ENCODE measurements around the gene VEZF1.

Gene VEZF1

DNA sequence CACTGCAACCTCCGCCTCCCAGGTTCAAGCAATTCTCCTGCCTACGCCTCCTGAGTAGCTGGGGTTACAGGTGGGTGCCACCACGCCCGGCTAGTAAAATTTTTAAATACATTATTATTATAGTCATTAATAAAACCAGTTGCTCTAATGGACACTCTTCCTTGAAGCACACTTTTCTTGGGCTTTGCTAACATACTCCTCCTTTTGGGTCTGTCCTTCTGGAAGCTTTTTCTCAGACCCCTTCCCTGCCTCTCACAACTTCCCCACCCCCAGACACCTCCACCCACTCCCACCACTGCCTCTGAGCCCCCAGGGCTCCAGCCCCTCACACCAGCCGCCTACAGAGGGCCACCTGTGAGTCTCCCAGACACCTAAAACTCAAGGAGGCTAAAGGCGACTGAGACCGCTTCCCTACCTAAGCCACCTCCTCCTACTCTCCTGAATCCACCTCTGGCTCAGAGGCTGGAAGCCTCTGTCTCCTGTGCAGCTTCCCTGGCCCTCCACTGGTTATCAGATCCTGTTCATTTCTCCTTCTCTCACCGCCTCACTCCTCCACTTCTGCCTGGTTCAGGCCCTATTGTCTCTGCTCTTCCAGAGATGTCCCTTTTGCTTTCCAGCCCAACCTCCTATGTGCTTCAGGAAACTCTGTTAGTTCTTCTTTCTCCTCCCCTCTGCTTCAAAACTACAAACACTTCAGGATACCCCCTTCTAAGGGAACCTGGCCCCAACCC, 30.8 kb downstream of the VEZF1 start:
- TF ChIP-seq, protein P1, sequence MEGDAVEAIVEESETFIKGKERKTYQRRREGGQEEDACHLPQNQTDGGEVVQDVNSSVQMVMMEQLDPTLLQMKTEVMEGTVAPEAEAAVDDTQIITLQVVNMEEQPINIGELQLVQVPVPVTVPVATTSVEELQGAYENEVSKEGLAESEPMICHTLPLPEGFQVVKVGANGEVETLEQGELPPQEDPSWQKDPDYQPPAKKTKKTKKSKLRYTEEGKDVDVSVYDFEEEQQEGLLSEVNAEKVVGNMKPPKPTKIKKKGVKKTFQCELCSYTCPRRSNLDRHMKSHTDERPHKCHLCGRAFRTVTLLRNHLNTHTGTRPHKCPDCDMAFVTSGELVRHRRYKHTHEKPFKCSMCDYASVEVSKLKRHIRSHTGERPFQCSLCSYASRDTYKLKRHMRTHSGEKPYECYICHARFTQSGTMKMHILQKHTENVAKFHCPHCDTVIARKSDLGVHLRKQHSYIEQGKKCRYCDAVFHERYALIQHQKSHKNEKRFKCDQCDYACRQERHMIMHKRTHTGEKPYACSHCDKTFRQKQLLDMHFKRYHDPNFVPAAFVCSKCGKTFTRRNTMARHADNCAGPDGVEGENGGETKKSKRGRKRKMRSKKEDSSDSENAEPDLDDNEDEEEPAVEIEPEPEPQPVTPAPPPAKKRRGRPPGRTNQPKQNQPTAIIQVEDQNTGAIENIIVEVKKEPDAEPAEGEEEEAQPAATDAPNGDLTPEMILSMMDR (IDR thresholded peaks at IDR 0.05): no peak
- no peak for DNase-seq
- Mint-ChIP-seq H3K9me3 (no peaks in the 10 kb centered on the region), H3K4me3 (peak overlapping the region; percentile 50), H3K4me1 (peaks cover 58% of the 10 kb centered on the region), H3K36me3 (ENCODE audit: low read depth) (no peaks in the 10 kb centered on the region), H3K27me3 (ENCODE audit: low read depth, poor library complexity) (peaks cover 19% of the 10 kb centered on the region), H3K27ac (no peak overlapping the region)

DNA sequence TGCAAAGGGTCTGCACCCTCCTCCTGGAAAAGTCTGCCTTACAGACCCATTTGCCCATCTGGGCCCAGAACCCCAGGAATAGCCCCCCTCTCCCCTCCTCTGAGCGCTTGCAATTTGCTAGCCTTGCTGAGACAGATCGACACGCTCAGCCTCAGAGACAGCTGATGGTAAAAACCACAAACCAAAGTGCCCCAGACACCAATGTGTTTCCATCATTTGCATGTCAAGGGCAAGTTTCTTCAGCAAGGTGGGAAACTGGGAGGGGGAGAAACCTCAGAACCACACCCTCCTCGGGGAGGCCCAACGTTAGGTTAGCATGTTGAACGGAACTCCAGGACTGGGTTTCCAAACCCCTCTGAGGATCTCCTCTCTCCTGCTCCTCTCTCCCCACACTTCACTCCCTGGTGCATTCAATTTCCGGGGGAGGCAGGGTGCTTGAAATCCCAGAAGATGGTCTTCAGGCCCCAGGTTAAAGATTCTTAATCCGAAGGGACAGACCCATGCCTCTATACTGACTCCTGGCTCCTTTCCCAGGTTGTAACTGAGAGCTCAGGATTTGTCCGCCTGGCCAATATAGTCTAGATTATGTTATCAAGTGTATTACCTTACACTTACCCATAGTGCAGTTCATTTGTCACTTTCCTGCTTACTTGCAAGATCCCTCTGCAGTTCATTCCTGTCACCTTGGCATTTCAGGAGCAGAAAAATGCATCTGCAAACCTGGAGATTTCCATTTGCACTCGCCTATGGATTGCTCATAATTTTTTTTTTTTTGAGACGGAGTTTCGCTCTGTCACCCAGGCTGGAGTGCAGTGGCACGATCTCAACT, 31.5 kb downstream of the VEZF1 start:
- H3K27ac Mint-ChIP-seq: no peak overlapping the region

DNA sequence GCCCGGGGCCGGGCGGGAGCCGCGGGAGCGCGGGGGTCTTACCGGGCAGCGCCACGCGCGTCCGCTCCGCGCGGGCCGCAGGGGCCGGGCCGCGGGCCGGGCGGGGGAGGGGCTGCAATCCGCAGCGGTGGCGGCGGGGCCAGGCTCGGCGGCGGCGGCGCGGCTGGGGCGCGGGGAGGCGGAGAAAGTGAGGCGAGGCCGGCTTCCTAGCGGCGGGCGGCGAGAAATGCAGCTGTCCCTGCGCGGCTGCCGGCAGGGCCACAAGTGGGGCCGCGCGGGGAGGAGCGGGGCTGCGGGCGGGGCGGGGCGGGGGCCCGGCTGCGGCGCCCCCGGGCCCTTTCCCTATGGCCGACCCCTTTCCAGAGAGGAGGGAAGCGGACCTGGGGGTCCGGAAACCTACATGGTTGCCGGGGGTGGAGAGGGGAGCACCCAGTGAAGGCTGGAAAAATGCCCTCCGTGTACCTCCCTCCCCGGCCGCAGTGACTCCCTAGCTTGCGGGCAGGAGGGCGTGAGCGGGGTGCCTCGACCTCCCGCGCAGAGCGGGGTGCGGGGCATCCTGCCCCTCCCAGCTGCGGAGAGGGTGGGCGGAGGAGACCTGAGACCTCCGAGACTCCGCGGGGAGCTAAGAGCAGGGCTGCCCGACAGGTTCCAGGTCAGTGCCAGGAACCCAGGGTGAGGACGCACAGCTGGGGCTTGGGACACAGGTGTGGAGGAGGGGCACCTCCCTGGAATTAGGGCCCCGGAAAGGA, 32.7 kb downstream of the VEZF1 start, which contains the start of gene CUEDC1:
Gene CUEDC1, minus strand, starts transcription at position 230 of the 749 bp plus-strand sequence. CDS start 69,848 bp downstream, outside the sequence.
- H3K4me1 Mint-ChIP-seq: peaks cover 70% of the 10 kb centered on the region
- H3K9me3 Mint-ChIP-seq: no peaks in the 10 kb centered on the region
- H3K27me3 Mint-ChIP-seq (ENCODE audit: low read depth, poor library complexity): peaks cover 19% of the 10 kb centered on the region
- H3K4me3 Mint-ChIP-seq: peak within 1 kb of the TSS; percentile 89
- peak; percentile 90 for DNase-seq
- TF ChIP-seq, protein P1 (IDR thresholded peaks at IDR 0.05): no peak
- no peaks in the 10 kb centered on the region for H3K36me3 Mint-ChIP-seq (ENCODE audit: low read depth)
- H3K27ac Mint-ChIP-seq: peak within 1 kb of the TSS; percentile 90

More for the DNA sequence above, 31.5 kb downstream of the VEZF1 start:
- no peaks in the 10 kb centered on the region for H3K9me3 Mint-ChIP-seq
- DNase-seq: no peak
- no peaks in the 10 kb centered on the region for H3K36me3 Mint-ChIP-seq (ENCODE audit: low read depth)
- TF ChIP-seq, protein P1 (IDR thresholded peaks at IDR 0.05): no peak
- peaks cover 19% of the 10 kb centered on the region for H3K27me3 Mint-ChIP-seq (ENCODE audit: low read depth, poor library complexity)
- peaks cover 59% of the 10 kb centered on the region for H3K4me1 Mint-ChIP-seq
- H3K4me3 Mint-ChIP-seq: peak overlapping the region; percentile 80

DNA sequence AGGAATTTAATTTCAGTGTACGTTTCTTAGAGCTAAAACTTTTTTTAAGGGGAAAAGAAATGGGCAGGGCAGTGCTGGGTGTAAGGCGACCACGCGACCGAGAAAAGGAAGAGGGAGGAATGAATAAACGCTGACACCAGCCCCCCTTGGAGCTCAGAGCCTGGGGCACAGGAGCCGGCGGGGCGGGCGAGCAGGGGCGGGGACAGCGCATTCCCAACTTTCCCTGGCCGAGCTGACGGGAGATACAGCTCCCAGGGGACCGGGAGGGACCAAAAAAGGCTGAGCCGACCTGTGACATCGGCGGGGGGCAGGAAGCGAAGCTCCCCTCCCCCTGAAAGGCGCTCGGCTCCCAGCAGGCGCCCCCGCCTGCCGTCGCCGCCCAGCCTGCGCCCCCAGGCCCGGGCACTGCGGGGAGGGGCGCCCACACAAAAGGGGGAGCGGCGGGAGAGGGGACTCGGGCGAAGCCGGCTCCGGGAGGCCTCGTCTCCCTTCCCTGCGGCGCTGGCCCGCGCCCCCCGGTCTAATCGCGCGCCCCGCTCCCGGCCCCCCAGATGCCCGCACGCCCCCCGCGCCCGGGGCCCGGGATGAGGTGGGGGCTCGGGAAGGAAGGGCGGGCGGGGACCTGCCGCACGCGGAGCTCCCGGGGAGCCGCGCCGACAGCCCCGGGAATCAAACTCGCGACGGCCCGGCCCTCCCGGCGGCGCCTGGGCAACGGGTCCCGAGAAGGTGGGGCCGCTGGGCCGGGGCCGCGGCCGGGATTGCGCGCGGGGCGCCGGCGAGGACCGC, 33.5 kb downstream of the VEZF1 start:
- Mint-ChIP-seq H3K4me3 (peak overlapping the region; percentile 89), H3K27me3 (ENCODE audit: low read depth, poor library complexity) (peaks cover 19% of the 10 kb centered on the region), H3K9me3 (no peaks in the 10 kb centered on the region), H3K27ac (peak overlapping the region; percentile 90), H3K36me3 (ENCODE audit: low read depth) (no peaks in the 10 kb centered on the region), H3K4me1 (peaks cover 76% of the 10 kb centered on the region)
- TF ChIP-seq, protein P1 (IDR thresholded peaks at IDR 0.05): no peak
- peak; percentile 86 for DNase-seq

DNA sequence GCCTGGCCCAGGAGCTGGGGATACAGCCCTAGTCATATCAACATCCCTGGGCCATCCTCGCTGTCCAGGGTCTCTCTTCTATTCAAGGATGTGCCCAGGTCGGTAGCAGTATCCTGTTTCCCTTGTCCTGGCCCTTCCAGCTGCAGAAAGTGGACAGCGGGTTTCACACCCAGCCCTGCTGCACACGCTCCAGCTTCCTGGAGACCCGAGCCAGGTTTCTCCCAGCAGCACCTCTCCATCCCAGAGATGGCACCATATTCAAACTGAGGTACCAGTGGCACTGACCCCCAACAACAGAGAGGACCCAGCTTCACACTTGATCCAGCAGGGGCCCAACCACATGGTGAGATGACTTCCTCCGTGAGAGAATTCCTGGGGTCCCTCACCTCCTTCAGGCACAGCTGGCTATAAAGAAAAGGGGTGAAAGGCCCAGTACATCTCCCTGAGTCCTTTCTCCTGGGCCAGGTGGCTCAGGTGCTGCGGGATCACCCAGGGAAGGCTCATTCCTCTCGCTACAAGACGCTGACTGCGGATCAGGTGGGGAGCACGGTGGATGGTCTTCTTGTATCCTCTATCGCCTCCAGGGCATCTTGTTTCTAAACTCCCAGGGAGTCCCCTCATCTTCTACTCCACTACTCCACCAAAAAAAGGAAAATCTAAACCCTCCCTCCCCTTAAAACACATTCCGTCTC, 34.2 kb downstream of the VEZF1 start:
- H3K36me3 Mint-ChIP-seq (ENCODE audit: low read depth): no peaks in the 10 kb centered on the region
- no peak for DNase-seq
- H3K27ac Mint-ChIP-seq: peak overlapping the region; percentile 90
- H3K27me3 Mint-ChIP-seq (ENCODE audit: low read depth, poor library complexity): peaks cover 15% of the 10 kb centered on the region
- TF ChIP-seq, protein P1 (IDR thresholded peaks at IDR 0.05): no peak
- peak overlapping the region; percentile 89 for H3K4me3 Mint-ChIP-seq
- peaks cover 76% of the 10 kb centered on the region for H3K4me1 Mint-ChIP-seq
- no peaks in the 10 kb centered on the region for H3K9me3 Mint-ChIP-seq
